K562 (cell line): ENCODE measurements around the gene NCCRP1. TPM values are rescaled to one million over a fixed set of nuclear protein-coding genes. Genes with fewer than 3 reads are reported as not detected.

ENCODE experiments used
- DNMT1 ChIP-seq: fragments of 450-650 bp; IDR thresholded peaks from 2 replicates; pipeline ENCODE4 v1.6.1; 2016; ENCODE audit warnings: antibody characterized with exemption, mild to moderate bottlenecking
- DPF2 ChIP-seq: fragments of 450-650 bp; IDR thresholded peaks from 2 replicates; pipeline ENCODE4 v1.6.1; 2016
- E2F4 ChIP-seq: sonication (generic); formaldehyde crosslinking; IDR thresholded peaks from 2 replicates; pipeline ENCODE4 v1.8.0; 2022; ENCODE audit warnings: mild to moderate bottlenecking, low read depth, missing genetic modification reagents
- E2F8 ChIP-seq: fragments of 450-650 bp; IDR thresholded peaks from 2 replicates; pipeline ENCODE4 v1.7.1; 2018; ENCODE audit warnings: mild to moderate bottlenecking, low read depth; ENCODE audit not compliant: partially characterized antibody
- FOXM1 ChIP-seq, 2 experiments: fragments of 450-650 bp in 1 of 2; sonication (generic) in 1 of 2; formaldehyde crosslinking in 1 of 2; IDR thresholded peaks; 2 replicates each; pipeline versions ENCODE4 v1.6.1 to v1.9.0; 2017 to 2022; ENCODE audit warnings: low read depth in 2 of 2, mild to moderate bottlenecking in 2 of 2, missing genetic modification reagents in 1 of 2, moderate library complexity in 1 of 2
- TAF9B ChIP-seq: fragments of 450-650 bp; IDR thresholded peaks from 2 replicates; pipeline ENCODE4 v1.6.1; 2018; ENCODE audit warnings: mild to moderate bottlenecking; ENCODE audit not compliant: partially characterized antibody
- TFAM ChIP-seq: fragments of 250-450 bp; sonication (Bioruptor Pico); conservative IDR thresholded peaks from 2 replicates; pipeline ENCODE4 v1.5.0; 2021; ENCODE audit warnings: mild to moderate bottlenecking, moderate library complexity
- ZC3H4 ChIP-seq: sonication (generic); formaldehyde crosslinking; IDR thresholded peaks from 2 replicates; pipeline ENCODE4 v1.9.0; 2021; ENCODE audit warnings: missing genetic modification reagents, borderline replicate concordance
- polyA plus RNA-seq, 8 experiments: library from polyadenylated mRNA; depleted of rRNA in 4 of 8; stranded (reverse) in 5 of 8; unstranded in 3 of 8; fragments of >200 nt; fragmentation: Nextera tagmentation in 2 of 8; fragmentation: Illumina TruSeq in 1 of 8; extraction: Ambion mirVana in 2 of 8; extraction: Trizol in 1 of 8; gene quantifications; 2 replicates each; pipeline versions ENCODE4 v1.2.1 to v1.2.3, GENCODE V29; 2011 to 2014; ENCODE audit warnings: inconsistent platforms in 1 of 8, missing spikeins in 1 of 8
- total RNA-seq, 7 experiments: library from RNA; depleted of rRNA in 6 of 7; stranded (reverse); fragments of >200 nt in 6 of 7; fragmentation: Illumina TruSeq in 2 of 7; extraction: Trizol in 2 of 7; gene quantifications; 2 replicates each; pipeline versions ENCODE4 v1.2.1 to v1.2.3, GENCODE V29; 2011 to 2021; ENCODE audit warnings: low replicate concordance in 1 of 7
- TF ChIP-seq, protein P1 (sequence below): fragments of 250-450 bp; sonication (Bioruptor Pico); IDR thresholded peaks from 2 replicates; pipeline ENCODE4 v1.5.0; 2020; ENCODE audit warnings: mild to moderate bottlenecking
- TF ChIP-seq, protein P2 (sequence below): fragments of 250-450 bp; sonication (Bioruptor Pico); IDR thresholded peaks from 2 replicates; pipeline ENCODE4 v1.4.0; 2020; ENCODE audit warnings: mild to moderate bottlenecking, moderate library complexity
- TF ChIP-seq, protein P3 (sequence below): IDR thresholded peaks from 2 replicates; pipeline ENCODE4 v1.6.1; 2011; ENCODE audit not compliant: insufficient read length; ENCODE audit errors: extremely low read depth

The NCCRP1 gene
- total and polyA plus RNA-seq, 9 of the 15 experiments (the other 6 are each of a cell fraction or from before 2014, with no cell fraction given), result 0.05 TPM; not detected in 8

- TF ChIP-seq E2F8 (no peak), ZC3H4 (CRISPR knock-in tag) (no peak), E2F4 (no peak), TFAM (no peak), FOXM1 (IDR thresholded peaks at IDR 0.05; ENCODE audit: low read depth) (no peak), FOXM1 (CRISPR knock-in tag; IDR thresholded peaks at IDR 0.05; ENCODE audit: low read depth) (no peak), DNMT1 (no peak), TAF9B (no peak), DPF2 (no peak)
- TF ChIP-seq, protein P1, sequence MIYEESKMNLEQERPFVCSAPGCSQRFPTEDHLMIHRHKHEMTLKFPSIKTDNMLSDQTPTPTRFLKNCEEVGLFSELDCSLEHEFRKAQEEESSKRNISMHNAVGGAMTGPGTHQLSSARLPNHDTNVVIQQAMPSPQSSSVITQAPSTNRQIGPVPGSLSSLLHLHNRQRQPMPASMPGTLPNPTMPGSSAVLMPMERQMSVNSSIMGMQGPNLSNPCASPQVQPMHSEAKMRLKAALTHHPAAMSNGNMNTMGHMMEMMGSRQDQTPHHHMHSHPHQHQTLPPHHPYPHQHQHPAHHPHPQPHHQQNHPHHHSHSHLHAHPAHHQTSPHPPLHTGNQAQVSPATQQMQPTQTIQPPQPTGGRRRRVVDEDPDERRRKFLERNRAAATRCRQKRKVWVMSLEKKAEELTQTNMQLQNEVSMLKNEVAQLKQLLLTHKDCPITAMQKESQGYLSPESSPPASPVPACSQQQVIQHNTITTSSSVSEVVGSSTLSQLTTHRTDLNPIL, result no peak
- TF ChIP-seq, protein P2, sequence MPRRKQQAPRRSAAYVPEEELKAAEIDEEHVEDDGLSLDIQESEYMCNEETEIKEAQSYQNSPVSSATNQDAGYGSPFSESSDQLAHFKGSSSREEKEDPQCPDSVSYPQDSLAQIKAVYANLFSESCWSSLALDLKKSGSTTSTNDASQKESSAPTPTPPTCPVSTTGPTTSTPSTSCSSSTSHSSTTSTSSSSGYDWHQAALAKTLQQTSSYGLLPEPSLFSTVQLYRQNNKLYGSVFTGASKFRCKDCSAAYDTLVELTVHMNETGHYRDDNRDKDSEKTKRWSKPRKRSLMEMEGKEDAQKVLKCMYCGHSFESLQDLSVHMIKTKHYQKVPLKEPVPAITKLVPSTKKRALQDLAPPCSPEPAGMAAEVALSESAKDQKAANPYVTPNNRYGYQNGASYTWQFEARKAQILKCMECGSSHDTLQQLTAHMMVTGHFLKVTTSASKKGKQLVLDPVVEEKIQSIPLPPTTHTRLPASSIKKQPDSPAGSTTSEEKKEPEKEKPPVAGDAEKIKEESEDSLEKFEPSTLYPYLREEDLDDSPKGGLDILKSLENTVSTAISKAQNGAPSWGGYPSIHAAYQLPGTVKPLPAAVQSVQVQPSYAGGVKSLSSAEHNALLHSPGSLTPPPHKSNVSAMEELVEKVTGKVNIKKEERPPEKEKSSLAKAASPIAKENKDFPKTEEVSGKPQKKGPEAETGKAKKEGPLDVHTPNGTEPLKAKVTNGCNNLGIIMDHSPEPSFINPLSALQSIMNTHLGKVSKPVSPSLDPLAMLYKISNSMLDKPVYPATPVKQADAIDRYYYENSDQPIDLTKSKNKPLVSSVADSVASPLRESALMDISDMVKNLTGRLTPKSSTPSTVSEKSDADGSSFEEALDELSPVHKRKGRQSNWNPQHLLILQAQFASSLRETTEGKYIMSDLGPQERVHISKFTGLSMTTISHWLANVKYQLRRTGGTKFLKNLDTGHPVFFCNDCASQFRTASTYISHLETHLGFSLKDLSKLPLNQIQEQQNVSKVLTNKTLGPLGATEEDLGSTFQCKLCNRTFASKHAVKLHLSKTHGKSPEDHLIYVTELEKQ, result no peak
- TF ChIP-seq, protein P3, sequence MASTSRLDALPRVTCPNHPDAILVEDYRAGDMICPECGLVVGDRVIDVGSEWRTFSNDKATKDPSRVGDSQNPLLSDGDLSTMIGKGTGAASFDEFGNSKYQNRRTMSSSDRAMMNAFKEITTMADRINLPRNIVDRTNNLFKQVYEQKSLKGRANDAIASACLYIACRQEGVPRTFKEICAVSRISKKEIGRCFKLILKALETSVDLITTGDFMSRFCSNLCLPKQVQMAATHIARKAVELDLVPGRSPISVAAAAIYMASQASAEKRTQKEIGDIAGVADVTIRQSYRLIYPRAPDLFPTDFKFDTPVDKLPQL, result no peak
These were observed 444 bp upstream of the NCCRP1 start (continued) for GRCh38 chr19:39196320-39196719.
